Sigmoid colon (tissue), 7 donors: ENCODE data around the gene MYPN. TPM values are rescaled to one million over a fixed set of nuclear protein-coding genes. Genes with fewer than 3 reads are reported as not detected.

ENCODE experiments used
- DNase-seq: peaks from one replicate; pipeline ENCODE4 v3.0.0-alpha.2; 2019
- H3K27ac ChIP-seq, 4 donors: fragments of 200-600 bp; sonication (generic); one replicate each; pipeline ENCODE4 v1.5.1; 2016 to 2019; ENCODE audit warnings: mild to moderate bottlenecking in 1 of 4
- H3K27me3 ChIP-seq, 3 donors: fragments of 200-600 bp; sonication (generic); one replicate each; pipeline ENCODE4 v1.5.1; 2019; ENCODE audit warnings: mild to moderate bottlenecking in 1 of 3
- H3K36me3 ChIP-seq, 4 donors: fragments of 200-600 bp; sonication (generic); one replicate each; pipeline ENCODE4 v1.5.1; 2016 to 2019
- H3K4me1 ChIP-seq, 4 donors: fragments of 200-600 bp; sonication (generic); one replicate each; pipeline ENCODE4 v1.5.1; 2017 to 2019
- H3K4me3 ChIP-seq, 4 donors: fragments of 200-600 bp; sonication (generic); one replicate each; pipeline ENCODE4 v1.5.1; 2017 to 2019; ENCODE audit warnings: mild to moderate bottlenecking in 2 of 4, moderate library complexity in 1 of 4
- H3K9me3 ChIP-seq, 4 donors: fragments of 200-600 bp in 3 of 4; sonication (generic) in 3 of 4; one replicate each; pipeline versions ENCODE4 v1.5.1 to v1.6.1; 2013 to 2019
- EP300 ChIP-seq, 4 donors: sonication (generic); formaldehyde crosslinking; IDR thresholded peaks; one replicate each; pipeline ENCODE4 v1.6.1; 2017; ENCODE audit warnings: antibody characterized with exemption in 4 of 4
- POLR2A ChIP-seq, 2 donors: fragments of 450-650 bp; IDR thresholded peaks; one replicate each; pipeline ENCODE4 v1.6.1; 2016; ENCODE audit warnings: antibody characterized with exemption in 2 of 2, mild to moderate bottlenecking in 2 of 2, moderate library complexity in 2 of 2
- POLR2AphosphoS5 ChIP-seq, 4 donors: sonication (generic); formaldehyde crosslinking; IDR thresholded peaks; one replicate each; pipeline ENCODE4 v1.6.1; 2017; ENCODE audit warnings: antibody characterized with exemption in 4 of 4
- WGBS, 2 donors: extraction: QIAGEN DNeasy Blood & Tissue Kit; methylation state at CpG; one replicate each; pipeline ENCODE4 v1.1.7; 2013; 5-methylcytosine and 5-hydroxymethylcytosine counted together
- intact Hi-C: fragments of 100-400 bp; cut with DNase I; formaldehyde crosslinking; loops from one replicate; pipeline ENCODE4 v1.15.1; 2023
- polyA plus RNA-seq, 3 donors: library from polyadenylated mRNA; stranded (reverse); fragments of 200-250 nt; gene quantifications; one replicate each; pipeline ENCODE4 v1.2.3, GENCODE V29; 2013
- total RNA-seq, 4 donors: library from RNA; depleted of rRNA; stranded (reverse); fragments of >200 nt; gene quantifications; one replicate each; pipeline ENCODE4 v1.1.0, GENCODE V29; 2016
- TF ChIP-seq, protein P1 (sequence below), 4 experiments: fragments of 450-650 bp in 3 of 4; fragments of 200-600 bp in 1 of 4; IDR thresholded peaks; one replicate each; pipeline ENCODE4 v1.5.1; 2016 to 2019; ENCODE audit warnings: antibody characterized with exemption in 4 of 4, mild to moderate bottlenecking in 3 of 4, moderate library complexity in 2 of 4
- donor health status: healthy with polysubstance abuse.
- donor health status: Bipolar disorder and iron deficiency.
- donor health status: healthy.

Gene MYPN
- total and polyA plus RNA-seq, 7 donors: 0.23 to 1.6 (median 0.60) TPM; not detected in 4

GRCh38 chr10:68166871-68167585, 57.7 kb downstream of the MYPN start:
- intact Hi-C loops: no loop called here
- DNase-seq: no peak
- Histone ChIP-seq H3K9me3 (no peaks in the 10 kb centered on the region), H3K4me1 (no peaks in the 10 kb centered on the region), H3K27ac (no peak overlapping the region), H3K36me3 (no peaks in the 10 kb centered on the region), H3K4me3 (no peak overlapping the region), H3K27me3 (no peaks in the 10 kb centered on the region)
- no peak for TF ChIP-seq POLR2A (IDR thresholded peaks at IDR 0.05)
- TF ChIP-seq, protein P1, sequence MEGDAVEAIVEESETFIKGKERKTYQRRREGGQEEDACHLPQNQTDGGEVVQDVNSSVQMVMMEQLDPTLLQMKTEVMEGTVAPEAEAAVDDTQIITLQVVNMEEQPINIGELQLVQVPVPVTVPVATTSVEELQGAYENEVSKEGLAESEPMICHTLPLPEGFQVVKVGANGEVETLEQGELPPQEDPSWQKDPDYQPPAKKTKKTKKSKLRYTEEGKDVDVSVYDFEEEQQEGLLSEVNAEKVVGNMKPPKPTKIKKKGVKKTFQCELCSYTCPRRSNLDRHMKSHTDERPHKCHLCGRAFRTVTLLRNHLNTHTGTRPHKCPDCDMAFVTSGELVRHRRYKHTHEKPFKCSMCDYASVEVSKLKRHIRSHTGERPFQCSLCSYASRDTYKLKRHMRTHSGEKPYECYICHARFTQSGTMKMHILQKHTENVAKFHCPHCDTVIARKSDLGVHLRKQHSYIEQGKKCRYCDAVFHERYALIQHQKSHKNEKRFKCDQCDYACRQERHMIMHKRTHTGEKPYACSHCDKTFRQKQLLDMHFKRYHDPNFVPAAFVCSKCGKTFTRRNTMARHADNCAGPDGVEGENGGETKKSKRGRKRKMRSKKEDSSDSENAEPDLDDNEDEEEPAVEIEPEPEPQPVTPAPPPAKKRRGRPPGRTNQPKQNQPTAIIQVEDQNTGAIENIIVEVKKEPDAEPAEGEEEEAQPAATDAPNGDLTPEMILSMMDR (IDR thresholded peaks at IDR 0.05): no peak
- no peak for TF ChIP-seq POLR2AphosphoS5 (IDR thresholded peaks at IDR 0.05)
- TF ChIP-seq EP300 (IDR thresholded peaks at IDR 0.05): no peak
- 76 to 88% methylated on average over 3 of the region's 3 CpGs for WGBS, 2 donors

- WGBS, 2 donors: 92 to 94% methylated on average over 6 of the region's 6 CpGs
- Histone ChIP-seq H3K27me3 (no peaks in the 10 kb centered on the region), H3K36me3 (no peaks in the 10 kb centered on the region), H3K9me3 (no peaks in the 10 kb centered on the region), H3K27ac (no peak overlapping the region), H3K4me1 (no peaks in the 10 kb centered on the region), H3K4me3 (no peak overlapping the region)
- no peak for DNase-seq
- no peak for TF ChIP-seq POLR2A (IDR thresholded peaks at IDR 0.05)
- TF ChIP-seq EP300 (IDR thresholded peaks at IDR 0.05): no peak
- TF ChIP-seq POLR2AphosphoS5 (IDR thresholded peaks at IDR 0.05): no peak
- intact Hi-C loops: no loop called here
Observed at GRCh38 chr10:68167586-68168189, 58.4 kb downstream of the MYPN start.

DNA sequence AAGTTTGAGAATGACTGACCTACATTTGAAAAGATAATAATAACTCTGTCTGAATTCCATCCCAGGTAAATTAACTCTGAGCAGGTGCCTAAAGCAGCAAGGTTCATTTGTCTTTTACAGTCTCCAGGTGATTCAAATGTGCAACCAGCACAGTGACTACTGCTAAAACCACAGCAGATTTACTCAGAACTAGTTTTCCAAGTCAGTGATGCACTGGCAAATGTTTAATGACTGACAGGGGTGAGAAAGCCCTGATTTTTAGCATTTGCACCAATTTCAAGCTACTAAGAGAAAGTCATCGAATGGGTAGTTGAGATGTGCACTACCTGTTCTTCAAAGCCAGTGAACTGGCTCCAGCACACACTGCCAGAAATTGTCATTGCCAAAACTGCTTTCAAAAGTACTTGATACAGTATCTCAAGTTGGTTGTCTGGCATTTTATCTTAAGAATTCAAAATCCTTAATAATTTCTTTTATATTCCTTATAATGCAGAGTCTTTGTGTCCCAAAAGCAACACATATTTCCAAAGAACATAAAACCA, 62.3 kb downstream of the MYPN start:
- intact Hi-C loops: no loop called here
- WGBS, 2 donors: 90 to 95% methylated on average over 1 of the region's 1 CpG
- Histone ChIP-seq H3K36me3 (no peaks in the 10 kb centered on the region), H3K27ac (no peak overlapping the region), H3K4me3 (no peak overlapping the region), H3K4me1 (no peaks in the 10 kb centered on the region), H3K27me3 (no peaks in the 10 kb centered on the region), H3K9me3 (no peaks in the 10 kb centered on the region)
- no peak for DNase-seq
- TF ChIP-seq, protein P1 (IDR thresholded peaks at IDR 0.05): no peak
- TF ChIP-seq POLR2AphosphoS5 (IDR thresholded peaks at IDR 0.05) (no peak), EP300 (IDR thresholded peaks at IDR 0.05) (no peak), POLR2A (IDR thresholded peaks at IDR 0.05) (no peak)

- intact Hi-C loops: no loop called here
Observed at GRCh38 chr10:68172324-68172723, 63.0 kb downstream of the MYPN start.

GRCh38 chr10:68175949-68176348, 66.7 kb downstream of the MYPN start:
- H3K27me3 ChIP-seq: no peaks in the 10 kb centered on the region
- no peaks in the 10 kb centered on the region for H3K9me3 ChIP-seq
- no peak for DNase-seq
- no peak overlapping the region for H3K4me3 ChIP-seq
- no peaks in the 10 kb centered on the region for H3K36me3 ChIP-seq
- 34 to 51% methylated on average over 1 of the region's 1 CpG for WGBS, 2 donors
- H3K27ac ChIP-seq: no peak overlapping the region
- no peaks in the 10 kb centered on the region for H3K4me1 ChIP-seq
- TF ChIP-seq EP300 (IDR thresholded peaks at IDR 0.05) (no peak), POLR2AphosphoS5 (IDR thresholded peaks at IDR 0.05) (no peak), POLR2A (IDR thresholded peaks at IDR 0.05) (no peak)
- TF ChIP-seq, protein P1 (IDR thresholded peaks at IDR 0.05): no peak
- intact Hi-C loops: no loop called here

More at GRCh38 chr10:68172324-68172723, 63.0 kb downstream of the MYPN start:
- no peak for DNase-seq
- 22 to 48% methylated on average over 2 of the region's 2 CpGs for WGBS, 2 donors
- Histone ChIP-seq H3K4me1 (no peaks in the 10 kb centered on the region), H3K36me3 (no peaks in the 10 kb centered on the region), H3K4me3 (no peak overlapping the region), H3K9me3 (no peaks in the 10 kb centered on the region), H3K27ac (no peak overlapping the region), H3K27me3 (no peaks in the 10 kb centered on the region)
- TF ChIP-seq, protein P1 (IDR thresholded peaks at IDR 0.05): no peak
- TF ChIP-seq POLR2AphosphoS5 (IDR thresholded peaks at IDR 0.05) (no peak), EP300 (IDR thresholded peaks at IDR 0.05) (no peak), POLR2A (IDR thresholded peaks at IDR 0.05) (no peak)
